SHP77 treated with DMSO at 0.1 percent for 48 hours (cell line): ENCODE measurements around the gene CAPN5.

ENCODE experiments used
- DNase-seq: peaks from one replicate; lab custom pipeline; 2025; lab: John Stamatoyannopoulos, UW

CAPN5 gene

DNA sequence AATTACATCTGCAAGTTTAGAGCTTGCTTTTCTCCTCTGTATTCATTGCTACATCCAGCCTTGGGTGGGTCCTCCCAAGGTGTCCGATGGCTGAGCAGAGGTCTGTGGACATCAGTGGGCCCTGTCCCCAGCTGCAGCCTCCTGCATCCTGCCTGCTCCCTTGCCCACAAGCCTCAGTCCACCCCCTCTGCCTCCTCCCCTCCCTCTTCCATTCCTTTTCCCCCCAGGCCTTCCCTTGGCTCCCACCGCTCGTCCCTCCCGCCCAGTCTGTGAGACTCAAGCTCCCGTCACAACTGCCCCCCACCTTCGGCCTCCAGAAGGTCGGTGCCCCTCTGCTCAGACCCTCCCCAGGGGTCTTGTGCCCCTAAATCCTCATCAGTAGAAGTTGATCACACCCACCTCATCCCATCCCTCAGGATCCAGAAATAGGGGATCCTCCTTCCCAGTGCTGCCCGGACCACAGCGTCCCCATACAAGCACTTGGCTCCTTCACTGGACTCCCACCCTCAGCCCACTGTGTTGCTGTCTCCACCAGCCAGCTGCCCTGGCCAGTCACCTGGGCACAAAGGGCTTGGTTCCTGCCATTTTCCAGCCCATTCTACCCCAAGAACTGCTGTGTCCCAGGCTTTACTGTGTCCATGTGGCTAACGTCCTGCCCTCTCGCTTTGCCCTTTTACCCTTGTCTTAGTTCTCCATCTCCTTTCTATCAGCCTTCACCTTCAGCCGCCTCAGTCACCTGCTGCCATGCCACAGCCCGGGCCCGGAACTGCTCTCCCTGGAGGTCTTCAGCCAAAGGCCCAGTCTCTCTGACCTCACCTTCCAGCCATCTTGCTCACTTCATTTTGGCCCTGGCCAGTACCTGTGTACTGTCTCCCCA, 33.6 kb downstream of the CAPN5 start:
- DNase-seq: no peak

DNA sequence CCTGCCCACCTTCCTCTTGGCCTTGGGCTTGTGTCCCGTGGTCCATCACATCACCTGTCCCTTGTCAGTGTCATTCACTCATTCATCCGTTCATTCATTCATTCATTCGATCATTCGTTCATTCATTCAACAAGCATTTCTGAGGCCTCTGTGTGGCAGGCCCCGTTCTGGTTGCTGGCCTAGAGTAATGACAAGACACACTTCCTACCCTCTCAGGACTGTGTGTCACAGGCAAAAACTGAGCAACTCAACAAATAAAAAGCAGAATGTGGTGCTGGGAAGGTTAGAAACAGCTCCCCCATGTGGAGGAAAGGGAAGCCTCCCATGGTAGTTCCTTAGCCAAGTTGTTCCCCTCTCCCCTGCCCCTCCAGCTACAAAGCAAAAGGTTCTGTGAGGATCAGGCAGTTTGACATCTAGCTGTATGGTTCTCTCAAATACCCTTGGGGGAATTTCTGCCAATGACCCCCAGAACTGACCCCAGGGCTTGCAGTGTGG, 34.3 kb downstream of the CAPN5 start:
- no peak for DNase-seq

DNA sequence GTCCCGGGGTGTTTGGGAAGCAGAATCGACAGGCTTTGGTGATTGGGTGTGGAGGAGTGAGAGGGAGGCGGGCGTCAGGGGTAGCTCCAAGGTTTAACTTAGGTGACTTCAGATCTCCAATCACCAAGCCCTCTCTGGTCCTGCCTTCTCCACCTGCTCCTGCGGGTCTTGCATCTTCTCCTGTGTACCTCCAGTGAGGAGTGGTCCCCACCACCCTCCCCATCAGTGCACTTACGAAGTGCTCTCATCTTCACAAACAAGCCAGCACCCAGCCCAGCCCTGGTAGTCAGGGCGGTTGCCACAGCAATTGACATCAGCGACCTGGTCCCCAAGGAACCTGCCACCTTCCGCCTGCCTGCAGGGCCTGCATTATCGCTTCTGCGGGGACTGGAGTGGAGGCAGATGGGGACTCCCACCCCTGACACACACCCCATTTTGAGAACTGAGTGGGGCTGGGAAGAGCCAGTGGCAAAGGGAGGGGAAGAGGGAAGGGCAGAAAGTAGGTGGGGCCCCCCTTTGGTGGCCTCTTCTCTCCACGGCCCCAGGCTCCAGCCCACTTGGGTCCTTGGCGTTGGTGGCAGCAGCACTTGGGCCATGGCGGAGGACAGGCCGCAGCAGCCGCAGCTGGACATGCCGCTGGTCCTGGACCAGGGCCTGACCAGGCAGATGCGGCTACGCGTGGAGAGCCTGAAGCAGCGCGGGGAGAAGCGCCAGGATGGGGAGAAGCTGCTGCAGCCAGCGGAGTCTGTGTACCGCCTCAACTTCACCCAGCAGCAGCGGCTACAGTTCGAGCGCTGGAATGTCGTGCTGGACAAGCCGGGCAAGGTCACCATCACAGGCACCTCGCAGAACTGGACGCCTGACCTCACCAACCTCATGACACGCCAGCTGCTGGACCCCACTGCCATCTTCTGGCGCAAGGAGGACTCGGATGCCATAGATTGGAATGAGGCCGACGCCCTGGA, 35.8 kb downstream of the CAPN5 start, which contains the start of gene OMP:
Gene OMP, plus strand, starts transcription at position 595 of the 965 bp plus-strand sequence. Its CDS starts 0 bp downstream, at position 595.
- DNase-seq: no peak

DNA sequence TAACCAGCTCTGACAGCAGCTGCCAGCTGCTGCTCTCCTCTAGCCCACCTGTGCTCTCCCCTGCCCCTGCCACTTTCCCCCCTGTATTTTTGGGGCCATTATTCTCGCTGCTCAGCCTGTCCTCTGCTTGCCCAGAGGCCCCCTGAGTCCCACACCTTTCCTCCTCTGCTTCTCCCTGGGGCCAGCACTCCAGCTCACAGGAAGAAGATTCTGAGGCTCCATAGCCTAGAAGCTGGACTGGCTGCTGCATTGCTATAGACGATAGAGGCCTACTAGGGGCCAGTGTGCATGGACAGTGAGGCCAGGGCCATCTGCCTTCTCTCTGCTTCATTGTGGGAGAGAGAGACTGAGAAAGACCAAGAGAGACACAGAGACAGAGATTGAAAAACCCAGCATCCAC, 36.5 kb downstream of the CAPN5 start:
- DNase-seq: no peak

DNA sequence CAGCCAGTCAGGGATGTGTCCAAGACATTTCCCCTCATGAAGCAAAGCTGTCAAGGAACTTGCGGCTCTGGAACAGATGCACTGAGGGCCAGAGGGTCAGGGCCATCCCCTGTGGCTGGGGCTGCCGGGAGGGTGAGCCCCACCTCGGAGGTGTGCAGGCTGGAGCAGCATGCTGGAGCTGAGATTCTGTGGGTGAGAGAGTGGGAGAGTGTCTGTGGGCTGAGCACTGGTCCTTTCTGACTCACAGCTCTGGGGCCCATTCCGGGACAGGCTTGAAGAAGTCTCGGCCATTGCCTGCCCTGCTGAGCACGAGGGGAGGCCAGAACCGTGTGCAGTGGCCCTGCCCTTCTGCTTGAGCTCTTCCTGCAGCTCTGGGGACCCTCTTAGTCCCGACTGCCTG, 38.0 kb downstream of the CAPN5 start:
- no peak for DNase-seq

DNA sequence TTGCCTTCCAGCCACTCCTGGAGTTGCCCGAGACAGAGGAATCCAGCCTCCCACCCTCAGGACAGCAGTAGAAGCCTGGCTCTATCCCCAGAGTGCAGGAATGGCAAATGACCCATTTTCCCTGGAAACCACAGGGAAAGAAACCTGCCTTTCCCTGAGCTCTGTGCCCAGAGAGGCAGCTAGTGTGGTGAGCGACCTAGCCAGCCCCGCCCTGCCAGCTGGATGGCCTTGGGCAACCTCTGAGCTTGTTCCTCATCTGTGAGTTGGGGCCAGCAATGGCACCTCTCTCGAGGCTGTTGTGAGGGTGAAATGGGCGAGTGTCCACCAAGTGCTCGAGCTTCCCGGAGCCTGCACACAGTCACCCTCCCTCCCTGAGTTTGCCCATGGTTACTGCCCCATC, 39.5 kb downstream of the CAPN5 start:
- no peak for DNase-seq

DNA sequence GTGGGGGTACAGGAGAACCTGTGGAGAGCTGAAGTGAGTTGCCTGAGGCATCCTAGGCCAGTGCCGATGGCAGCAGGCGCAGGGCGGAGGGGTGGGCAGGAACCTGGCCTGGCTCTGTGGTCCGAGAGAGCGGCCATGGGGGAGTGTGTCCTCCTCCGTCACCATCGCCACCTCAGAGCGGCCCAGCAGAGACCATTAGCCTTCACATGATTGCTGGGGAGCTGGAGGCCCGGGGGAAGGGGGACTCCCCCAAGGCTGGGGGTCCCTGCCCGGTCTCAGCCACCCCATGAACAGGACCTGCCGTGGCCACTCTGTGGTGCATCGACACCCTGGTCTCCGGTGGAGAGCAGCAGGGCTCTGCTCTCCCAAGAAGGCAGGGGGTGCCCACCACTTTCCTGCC, 40.0 kb downstream of the CAPN5 start:
- DNase-seq: no peak

DNA sequence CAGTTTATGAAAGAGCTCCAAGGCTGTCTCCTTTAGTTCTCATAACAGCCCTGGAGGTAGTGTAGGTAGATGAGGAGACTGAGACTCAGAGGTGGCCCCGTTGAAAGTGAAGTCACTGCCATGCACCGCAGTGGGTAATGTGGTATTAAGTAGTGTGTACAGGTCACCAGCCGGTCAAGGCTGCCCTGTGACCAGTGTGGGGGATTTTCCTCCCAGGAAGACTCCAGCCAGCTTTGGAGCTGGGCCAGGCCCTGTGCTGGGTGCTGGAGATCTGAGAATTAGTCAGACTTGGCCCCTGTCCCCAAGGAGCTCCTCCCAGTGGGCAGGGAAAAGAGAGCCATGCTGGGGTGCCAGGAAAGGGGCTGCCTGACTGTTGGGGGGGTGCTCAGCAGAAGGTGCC, 41.2 kb downstream of the CAPN5 start:
- DNase-seq: no peak

DNA sequence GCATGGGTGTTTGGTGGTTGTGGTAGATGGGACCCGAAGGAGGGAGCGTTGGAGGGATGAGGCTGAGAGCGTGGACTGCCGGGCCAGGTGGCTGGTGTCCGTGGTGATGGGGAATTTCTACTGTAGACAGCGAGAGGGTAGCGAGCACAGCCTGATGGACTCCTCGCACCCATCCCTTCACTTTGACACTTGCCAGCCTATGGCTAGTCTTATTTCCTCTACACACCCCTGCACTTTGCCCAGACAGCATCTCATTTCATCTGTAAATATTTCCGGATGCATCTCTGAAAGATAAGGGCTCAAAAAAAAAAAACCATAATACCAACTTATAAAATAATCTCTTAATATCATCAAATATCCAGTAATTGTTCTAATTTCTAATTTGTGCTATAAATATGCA, 41.7 kb downstream of the CAPN5 start:
- no peak for DNase-seq

DNA sequence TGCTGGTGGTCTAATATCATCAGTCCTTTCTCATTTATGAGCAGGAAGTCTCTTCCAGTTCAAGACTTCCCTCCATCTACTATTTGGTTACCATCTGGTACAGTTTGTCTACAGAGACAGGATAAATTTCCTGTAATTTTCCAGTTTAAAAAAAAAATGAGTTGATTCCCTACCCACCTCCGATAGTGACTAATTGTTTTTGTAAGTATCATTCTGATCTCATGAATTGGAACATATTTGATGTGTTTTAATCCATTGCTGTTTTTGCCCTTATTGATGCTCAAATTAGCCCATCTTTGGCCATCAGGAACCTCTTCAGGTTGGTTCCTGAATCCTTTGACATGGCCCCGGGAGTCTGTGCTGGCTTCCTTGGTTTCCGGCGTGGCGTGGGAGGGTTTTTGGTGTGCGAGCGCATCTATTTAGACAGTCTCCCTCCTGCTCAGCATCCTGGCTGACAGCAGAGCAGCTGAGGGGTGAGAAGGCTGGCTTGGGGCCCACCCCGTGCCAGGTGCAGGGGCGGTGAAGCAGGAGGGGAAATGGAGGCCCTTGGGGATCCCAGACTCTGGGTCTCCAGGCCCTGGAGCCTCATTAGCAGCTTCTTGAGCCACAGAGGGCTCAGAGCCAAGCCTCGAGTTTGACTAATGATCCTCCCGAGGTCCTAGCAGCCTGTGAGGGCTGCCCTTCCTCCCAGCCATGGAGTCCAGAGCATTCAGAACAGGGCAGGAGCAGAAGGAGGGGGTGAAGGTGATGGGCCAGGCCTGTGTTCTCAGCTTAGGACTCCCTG, 42.7 kb downstream of the CAPN5 start:
- DNase-seq: no peak

DNA sequence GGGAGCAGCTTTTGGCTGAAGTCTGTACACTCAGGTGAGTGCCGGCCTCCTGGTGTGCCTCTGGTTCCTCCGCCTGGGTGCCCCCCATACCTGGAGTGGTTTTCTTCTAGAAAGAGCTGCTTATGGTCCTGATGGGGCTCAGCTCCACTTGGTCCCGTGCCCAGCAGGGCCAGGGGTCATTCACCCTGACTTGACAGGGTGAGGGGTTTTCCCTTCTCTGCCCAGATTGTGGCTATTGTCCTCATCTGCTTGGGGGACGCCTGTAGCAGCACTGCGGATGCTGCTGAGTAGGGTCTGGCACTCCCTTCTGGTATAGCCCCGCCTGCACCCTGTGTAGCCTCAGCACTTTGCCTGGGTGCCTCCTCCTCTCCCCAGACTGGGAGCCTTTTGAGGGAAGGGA, 44.1 kb downstream of the CAPN5 start:
- DNase-seq: no peak

DNA sequence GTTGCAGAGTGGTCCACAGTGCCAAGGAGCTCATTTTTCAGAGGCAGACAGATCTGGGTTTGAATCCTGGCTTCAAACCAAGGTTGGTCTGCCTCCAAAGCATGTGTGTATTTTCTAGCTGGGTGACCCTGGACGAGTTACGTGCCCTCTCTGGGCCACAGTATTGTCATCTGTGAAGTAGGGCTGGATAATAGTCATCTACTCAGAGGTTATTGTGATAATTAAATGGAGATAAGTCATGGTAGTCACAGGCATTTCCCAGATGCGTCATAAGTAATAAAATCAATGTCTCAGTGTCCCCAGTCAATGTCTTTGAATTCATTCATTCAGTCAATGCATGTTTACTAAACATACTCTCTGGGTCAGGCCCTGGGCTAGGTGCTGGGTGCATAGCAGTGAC, 44.5 kb downstream of the CAPN5 start:
- no peak for DNase-seq

DNA sequence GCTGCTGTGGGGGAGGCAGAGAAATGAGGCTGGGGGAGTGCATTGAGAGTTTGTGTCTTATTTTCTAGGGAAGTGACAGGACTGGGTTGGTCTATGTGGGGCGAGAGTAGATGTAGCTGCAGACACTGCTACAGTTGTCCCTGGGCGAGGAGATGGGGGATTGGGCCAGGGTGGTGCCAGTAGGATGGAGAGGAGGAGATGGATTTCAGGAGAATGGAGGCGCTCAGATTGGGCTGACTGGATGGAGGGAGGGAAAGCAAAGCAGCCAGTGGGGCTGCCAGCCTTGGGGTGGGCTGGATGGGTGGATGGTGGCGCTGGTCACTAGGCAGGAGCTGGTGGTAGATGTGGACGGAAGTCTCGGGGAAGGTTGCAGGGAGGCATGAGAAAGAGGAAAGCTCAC, 45.2 kb downstream of the CAPN5 start:
- no peak for DNase-seq

DNA sequence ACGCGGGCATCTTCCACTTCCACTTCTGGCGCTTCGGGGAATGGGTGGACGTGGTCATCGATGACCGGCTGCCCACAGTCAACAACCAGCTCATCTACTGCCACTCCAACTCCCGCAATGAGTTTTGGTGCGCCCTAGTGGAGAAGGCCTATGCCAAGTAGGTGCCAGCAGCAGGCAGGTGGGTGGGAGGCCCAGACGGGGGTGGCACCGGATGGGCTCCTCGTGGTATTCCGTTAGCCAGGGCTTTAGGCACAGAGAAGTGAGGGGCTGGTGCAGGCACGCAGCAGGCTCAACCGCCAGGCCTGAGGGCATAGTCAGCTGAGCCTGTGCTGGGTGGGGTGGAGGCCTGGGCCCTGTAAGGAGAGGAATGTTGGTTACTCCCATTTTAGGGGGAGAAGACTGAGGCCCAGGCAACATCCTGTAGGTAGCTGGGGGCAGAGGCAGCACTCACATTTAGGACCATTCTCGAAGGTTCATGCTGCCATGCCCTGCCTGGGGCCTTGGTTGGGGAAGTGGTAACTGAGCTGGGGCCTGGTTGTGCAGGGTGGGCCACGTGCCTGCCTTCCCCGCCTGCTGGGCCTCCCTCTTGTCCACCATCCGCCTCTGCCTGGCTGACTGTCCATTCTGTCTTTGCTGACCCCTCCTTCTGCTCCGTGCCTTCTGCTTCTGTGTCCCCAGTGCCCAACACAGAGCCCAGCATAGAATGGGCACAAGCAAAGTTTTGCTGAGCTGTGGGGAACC, 46.0 kb downstream of the CAPN5 start:
- no peak for DNase-seq

DNA sequence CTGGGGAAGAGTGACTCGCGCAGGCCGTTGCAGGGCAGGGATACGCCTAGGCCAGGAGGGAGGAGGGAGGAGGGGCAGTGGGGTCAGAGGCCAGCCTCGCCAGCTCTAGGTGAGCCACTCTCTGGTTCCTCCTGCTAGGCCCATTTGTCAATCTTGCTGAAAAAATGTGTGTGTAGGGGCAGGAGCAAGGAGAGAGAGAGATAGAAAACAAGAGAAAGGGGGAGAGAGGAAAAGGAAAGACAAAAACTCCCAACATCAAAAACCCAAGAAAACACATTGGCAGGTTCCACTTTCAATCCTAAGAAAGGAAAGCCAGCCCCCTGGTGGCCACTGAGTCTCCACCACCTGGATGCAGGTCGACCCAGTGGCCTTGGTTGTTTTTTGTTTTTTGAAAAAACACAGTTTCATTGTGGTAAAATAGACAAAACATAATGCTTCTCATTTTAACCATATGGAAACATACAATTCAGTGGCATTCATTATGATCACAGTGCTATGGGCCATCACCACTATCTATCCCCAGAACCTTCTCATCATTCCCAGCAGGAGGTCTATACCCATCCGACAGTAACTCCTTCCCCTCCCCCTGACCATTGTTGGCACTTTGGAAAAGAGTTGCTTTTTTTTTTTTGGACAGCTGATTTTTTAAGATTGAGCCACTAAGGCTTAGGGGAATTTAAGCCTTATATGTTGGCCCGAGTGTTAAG, 46.8 kb downstream of the CAPN5 start:
- no peak for DNase-seq

DNA sequence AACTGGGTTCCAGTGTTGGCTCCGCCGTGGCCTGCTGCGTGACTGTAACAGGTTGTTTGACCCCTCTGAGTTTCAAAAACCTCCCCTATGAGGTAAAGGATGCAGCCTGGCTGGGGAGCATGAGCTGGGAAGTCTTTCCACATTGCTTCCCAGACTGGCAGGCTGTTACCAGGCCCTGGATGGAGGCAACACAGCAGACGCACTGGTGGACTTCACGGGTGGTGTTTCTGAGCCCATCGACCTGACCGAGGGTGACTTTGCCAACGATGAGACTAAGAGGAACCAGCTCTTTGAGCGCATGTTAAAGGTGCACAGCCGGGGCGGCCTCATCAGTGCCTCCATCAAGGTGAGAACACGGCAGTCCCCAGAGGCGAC, 47.3 kb downstream of the CAPN5 start:
- DNase-seq: no peak

DNA sequence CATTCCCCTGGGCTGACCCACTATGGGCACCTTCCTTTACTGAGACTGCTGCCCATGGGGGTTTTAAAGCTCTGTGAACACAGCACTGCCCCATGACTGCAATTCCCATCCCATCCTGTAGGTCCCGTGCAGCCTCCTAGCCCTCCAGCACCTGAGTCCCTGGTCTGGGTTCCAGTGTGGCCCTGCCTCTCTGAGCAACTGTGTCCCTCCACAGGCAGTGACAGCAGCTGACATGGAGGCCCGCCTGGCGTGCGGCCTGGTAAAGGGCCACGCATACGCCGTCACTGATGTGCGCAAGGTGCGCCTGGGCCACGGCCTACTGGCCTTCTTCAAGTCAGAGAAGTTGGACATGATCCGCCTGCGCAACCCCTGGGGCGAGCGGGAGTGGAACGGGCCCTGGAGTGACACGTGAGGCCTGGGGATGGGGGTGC, 48.4 kb downstream of the CAPN5 start:
- no peak for DNase-seq

DNA sequence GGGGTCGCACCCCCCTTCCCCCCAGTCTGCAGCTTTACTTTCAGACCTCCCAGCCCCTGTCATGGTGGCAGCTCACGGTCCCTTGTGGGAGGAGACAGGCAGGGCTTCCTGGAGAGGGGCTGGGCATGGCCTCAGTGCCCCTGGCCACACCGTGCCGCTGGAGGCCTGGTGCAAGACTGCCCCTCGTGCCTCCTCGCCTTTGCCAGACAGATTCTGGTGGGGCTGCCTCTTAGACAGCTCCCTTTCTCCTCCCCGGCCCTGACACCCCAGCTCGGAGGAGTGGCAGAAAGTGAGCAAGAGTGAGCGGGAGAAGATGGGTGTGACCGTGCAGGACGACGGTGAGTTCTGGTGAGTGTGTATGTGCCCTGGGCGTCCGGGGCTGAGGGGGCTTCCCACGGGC, 49.2 kb downstream of the CAPN5 start:
- no peak for DNase-seq

DNA sequence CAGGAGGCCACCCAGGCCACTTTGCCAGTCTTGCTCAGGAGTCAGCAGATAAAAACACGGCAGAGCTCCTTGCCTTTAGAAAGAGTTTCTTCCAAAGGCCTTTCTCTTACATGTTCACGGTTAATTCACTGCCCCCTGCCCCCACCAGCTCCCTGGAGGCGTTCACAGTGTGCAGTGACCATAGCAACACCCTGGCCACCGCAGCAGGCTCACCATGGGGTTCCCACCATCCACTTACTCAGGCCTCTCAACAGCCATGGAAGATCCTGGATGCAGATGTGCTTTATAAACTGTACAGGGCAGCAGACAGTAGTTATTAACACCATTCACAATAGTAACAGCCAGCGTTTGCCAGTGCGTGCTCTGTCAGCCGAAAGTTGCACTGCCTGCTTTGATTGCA, 50.7 kb downstream of the CAPN5 start:
- DNase-seq: no peak

DNA sequence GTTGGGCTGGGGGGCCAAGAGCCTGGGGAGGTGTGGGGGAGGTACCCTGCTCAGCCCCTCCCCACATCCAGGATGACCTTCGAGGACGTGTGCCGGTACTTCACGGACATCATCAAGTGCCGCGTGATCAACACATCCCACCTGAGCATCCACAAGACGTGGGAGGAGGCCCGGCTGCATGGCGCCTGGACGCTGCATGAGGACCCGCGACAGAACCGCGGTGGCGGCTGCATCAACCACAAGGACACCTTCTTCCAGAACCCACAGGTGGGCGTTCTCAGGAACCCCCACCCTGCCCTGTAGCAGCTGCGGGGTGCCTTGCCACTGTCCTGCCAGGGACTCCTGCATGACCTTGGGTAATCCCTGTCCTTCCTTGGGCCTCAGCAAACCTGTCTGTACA, 51.3 kb downstream of the CAPN5 start:
- no peak for DNase-seq

DNA sequence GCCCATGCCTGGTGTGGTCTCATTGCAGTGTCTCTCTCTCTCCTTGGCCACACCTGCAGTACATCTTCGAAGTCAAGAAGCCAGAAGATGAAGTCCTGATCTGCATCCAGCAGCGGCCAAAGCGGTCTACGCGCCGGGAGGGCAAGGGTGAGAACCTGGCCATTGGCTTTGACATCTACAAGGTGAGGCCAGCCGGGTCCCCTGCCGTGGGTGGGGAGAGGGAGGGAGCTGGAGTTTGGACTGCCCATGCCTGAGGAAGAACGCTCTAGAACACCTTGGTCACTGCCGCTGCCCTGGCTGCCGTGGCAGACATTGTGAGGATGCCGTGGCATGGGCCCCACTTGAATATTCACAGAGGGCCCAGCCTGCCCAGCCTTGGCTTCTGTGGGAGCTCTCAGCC, 52.2 kb downstream of the CAPN5 start:
- DNase-seq: no peak
